SK-N-SH (cell line): ENCODE data around the gene MYH15. TPM values are rescaled to one million over a fixed set of nuclear protein-coding genes. Genes with fewer than 3 reads are reported as not detected.

Source experiments
- CTCF ChIA-PET: fragments of 300-600, 350-600 bp; formaldehyde crosslinking; extraction: SDS; loops from one replicate; lab custom pipeline; 2021; lab: Yijun Ruan, JAX
- POLR2A ChIA-PET: fragments of 350-600 bp; sonication (Branson Sonifier 250); formaldehyde crosslinking; extraction: SDS; loops from one replicate; lab custom pipeline; 2020; ENCODE audit warnings: antibody characterized with exemption, inconsistent platforms; lab: Yijun Ruan, JAX
- DNase-seq: peaks from one replicate; pipeline ENCODE4 v3.0.0; 2012
- H2AFZ ChIP-seq: fragments of 200-600 bp; sonication (generic); 2 replicates; pipeline ENCODE4 v1.8.1; 2016; ENCODE audit warnings: antibody characterized with exemption, mild to moderate bottlenecking, low read depth
- H3F3A ChIP-seq: fragments of 200-600 bp; sonication (generic); replicated peaks from 2 replicates; pipeline ENCODE3; 2016; ENCODE audit warnings: antibody characterized with exemption, mild to moderate bottlenecking; ENCODE audit not compliant: insufficient read depth
- H3K27ac ChIP-seq, 2 experiments: fragments of 200-500 bp in 1 of 2; fragments of 200-600 bp in 1 of 2; sonication (Bioruptor generic) in 1 of 2; sonication (generic), shearing (Covaris generic) in 1 of 2; 2 replicates each; pipeline versions ENCODE4 v1.5.1 to v1.6.1; 2014 to 2016; ENCODE audit warnings: low read depth in 2 of 2, inconsistent platforms in 1 of 2, low read length in 1 of 2, mild to moderate bottlenecking in 1 of 2, mixed read lengths in 1 of 2
- H3K27me3 ChIP-seq: fragments of 200-600 bp; sonication (generic), shearing (Covaris generic); 2 replicates; pipeline ENCODE4 v1.6.1; 2016; ENCODE audit warnings: mixed run types; ENCODE audit not compliant: insufficient read depth
- H3K36me3 ChIP-seq, 2 experiments: fragments of 200-500 bp in 1 of 2; fragments of 200-600 bp in 1 of 2; sonication (Bioruptor generic) in 1 of 2; sonication (generic) in 1 of 2; replicated peaks in 1 of 2; 2 replicates each; pipeline versions ENCODE3 to v1.5.1; 2014 to 2016; ENCODE audit warnings: low read length in 1 of 2, mild to moderate bottlenecking in 1 of 2; ENCODE audit not compliant: insufficient read depth in 2 of 2, control insufficient read depth in 1 of 2
- H3K4me1 ChIP-seq, 2 experiments: fragments of 200-500 bp in 1 of 2; fragments of 200-600 bp in 1 of 2; sonication (Bioruptor generic) in 1 of 2; sonication (generic), shearing (Covaris generic) in 1 of 2; 2 replicates each; pipeline versions ENCODE4 v1.5.1 to v1.6.1; 2014 to 2016; ENCODE audit warnings: low read depth in 1 of 2, low read length in 1 of 2, mixed run types in 1 of 2; ENCODE audit not compliant: insufficient read depth in 2 of 2, control insufficient read depth in 1 of 2
- H3K4me2 ChIP-seq: fragments of 200-600 bp; sonication (generic), shearing (Covaris generic); 2 replicates; pipeline ENCODE4 v1.6.1; 2017; ENCODE audit warnings: mixed run types
- H3K4me3 ChIP-seq, 2 experiments: fragments of 200-500 bp in 1 of 2; fragments of 200-600 bp in 1 of 2; sonication (Bioruptor generic) in 1 of 2; sonication (generic), shearing (Covaris generic) in 1 of 2; 2 replicates each; pipeline versions ENCODE4 v1.5.1 to v1.8.1; 2014 to 2016; ENCODE audit warnings: low read depth in 2 of 2, inconsistent platforms in 1 of 2, low read length in 1 of 2, mild to moderate bottlenecking in 1 of 2, mixed read lengths in 1 of 2, moderate library complexity in 1 of 2
- H3K79me2 ChIP-seq: fragments of 200-600 bp; sonication (generic); 2 replicates; pipeline ENCODE4 v1.8.1; 2017; ENCODE audit warnings: mild to moderate bottlenecking; ENCODE audit not compliant: insufficient read depth
- H3K9ac ChIP-seq: fragments of 200-600 bp; sonication (generic); 2 replicates; pipeline ENCODE4 v1.6.1; 2017; ENCODE audit warnings: mixed run types
- H3K9me2 ChIP-seq: fragments of 200-600 bp; sonication (generic); 2 replicates; pipeline ENCODE4 v1.6.1; 2017; ENCODE audit warnings: mixed run types
- H3K9me3 ChIP-seq: fragments of 200-600 bp; sonication (generic); 2 replicates; pipeline ENCODE4 v1.6.1; 2017; ENCODE audit warnings: mixed run types, mild to moderate bottlenecking, moderate library complexity
- H4K20me1 ChIP-seq: fragments of 200-600 bp; sonication (generic); 2 replicates; pipeline ENCODE4 v1.6.1; 2017; ENCODE audit warnings: mild to moderate bottlenecking, mixed run types; ENCODE audit not compliant: insufficient read depth
- CHD2 ChIP-seq: fragments of 150-350 bp; IDR thresholded peaks from 2 replicates; pipeline ENCODE4 v1.6.1; 2018; ENCODE audit warnings: low read length; ENCODE audit not compliant: partially characterized antibody
- CTCF ChIP-seq: fragments of 200-600 bp; sonication (generic); IDR thresholded peaks from 2 replicates; pipeline ENCODE4 v1.6.1; 2017; ENCODE audit warnings: antibody characterized with exemption, mild to moderate bottlenecking, moderate library complexity
- ELF1 ChIP-seq: IDR thresholded peaks from 2 replicates; pipeline ENCODE4 v1.4.0; 2012
- EP300 ChIP-seq, 2 experiments: IDR thresholded peaks; 2 replicates each; pipeline versions ENCODE4 v1.4.0 to v1.6.1; 2012; ENCODE audit warnings: borderline replicate concordance in 1 of 2, low read depth in 1 of 2, low read length in 1 of 2
- GABPA ChIP-seq: IDR thresholded peaks from 2 replicates; pipeline ENCODE4 v1.4.0; 2012; ENCODE audit warnings: low read depth, mild to moderate bottlenecking
- GATA2 ChIP-seq: sonication (generic); formaldehyde crosslinking; IDR thresholded peaks from 2 replicates; pipeline ENCODE4 v1.5.0; 2020; ENCODE audit warnings: mild to moderate bottlenecking, missing genetic modification reagents
- JUND ChIP-seq: IDR thresholded peaks from 2 replicates; pipeline ENCODE4 v1.4.0; 2012
- MXI1 ChIP-seq: IDR thresholded peaks from 2 replicates; pipeline ENCODE4 v1.6.1; 2012; ENCODE audit warnings: mild to moderate bottlenecking, low read depth, low read length, improper control_type of control experiment
- NRF1 ChIP-seq: IDR thresholded peaks from 2 replicates; pipeline ENCODE4 v1.6.1; 2012; ENCODE audit warnings: low read depth, mild to moderate bottlenecking, low read length
- RCOR1 ChIP-seq: fragments of 150-350 bp; IDR thresholded peaks from 2 replicates; pipeline ENCODE4 v1.6.1; 2017; ENCODE audit warnings: antibody characterized with exemption, low read length
- SIN3A ChIP-seq: IDR thresholded peaks from 2 replicates; pipeline ENCODE4 v1.6.1; 2012; ENCODE audit warnings: low read depth, mild to moderate bottlenecking, low read length, moderate library complexity, borderline replicate concordance
- YY1 ChIP-seq: IDR thresholded peaks from 2 replicates; pipeline ENCODE4 v1.4.0; 2012; ENCODE audit warnings: low read depth, mild to moderate bottlenecking
- WGBS: methylation state at CpG from one replicate; pipeline ENCODE4 v1.1.6; 2017; ENCODE audit warnings: low lambda C conversion rate; 5-methylcytosine and 5-hydroxymethylcytosine counted together
- polyA plus RNA-seq, 3 experiments: library from polyadenylated mRNA; depleted of rRNA; stranded (reverse); fragments of >200 nt; gene quantifications; 2 replicates each; pipeline ENCODE4 v1.2.3, GENCODE V29; 2012
- TF ChIP-seq, protein P1 (sequence below): IDR thresholded peaks from 2 replicates; pipeline ENCODE4 v1.4.0; 2012; ENCODE audit warnings: low read depth, borderline replicate concordance
- TF ChIP-seq, protein P2 (sequence below): fragments of 150-350 bp; IDR thresholded peaks from 2 replicates; pipeline ENCODE4 v1.6.1; 2016; ENCODE audit warnings: mild to moderate bottlenecking, low read depth, low read length
- TF ChIP-seq, protein P3 (sequence below): fragments of 150-350 bp; IDR thresholded peaks from 2 replicates; pipeline ENCODE4 v1.6.1; 2017; ENCODE audit warnings: antibody characterized with exemption, low read length, low read depth, borderline replicate concordance

Gene MYH15
- polyA plus RNA-seq, 1 of the 3 experiments (the other 2 are of a cell fraction): 2.1 TPM

DNA sequence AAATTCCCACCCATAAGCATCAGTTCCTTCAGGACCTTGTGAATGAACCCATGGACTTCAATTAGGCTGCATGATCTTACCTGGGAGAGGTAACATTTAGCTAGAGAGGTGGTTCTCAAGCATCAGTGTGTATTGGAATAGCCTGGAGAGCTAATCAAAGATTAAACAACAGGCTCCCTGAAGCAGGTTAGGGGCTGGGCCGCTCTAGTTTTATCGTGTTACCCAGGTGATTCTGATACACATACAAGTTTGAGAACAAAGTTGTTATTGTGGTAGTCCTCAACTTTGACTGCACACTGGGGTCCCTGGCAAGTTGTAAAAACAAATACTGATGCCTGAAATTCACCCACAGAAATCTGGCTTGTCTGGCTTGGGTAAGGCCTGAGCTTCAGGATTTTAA lies 31.2 kb downstream of the MYH15 start:
- CTCF ChIA-PET: interaction anchor here (0.7 to 2.6 kb wide), 11 partner anchors 8 to 1043 kb away, joined by 3 to 42 read pairs (median 10); no protein-coding TSS in a partner anchor
- H3K9ac ChIP-seq: no peak overlapping the region
- no peak overlapping the region for H3K4me2 ChIP-seq
- POLR2A ChIA-PET: no interaction called here
- no peak overlapping the region for H3K27ac ChIP-seq
- no peaks in the 10 kb centered on the region for H3K9me3 ChIP-seq
- H4K20me1 ChIP-seq: no peaks in the 10 kb centered on the region
- peaks cover 5% of the 10 kb centered on the region for H3F3A ChIP-seq
- no peaks in the 10 kb centered on the region for H3K27me3 ChIP-seq
- no peaks in the 10 kb centered on the region for H3K9me2 ChIP-seq
- no peak for DNase-seq
- TF ChIP-seq, protein P1, sequence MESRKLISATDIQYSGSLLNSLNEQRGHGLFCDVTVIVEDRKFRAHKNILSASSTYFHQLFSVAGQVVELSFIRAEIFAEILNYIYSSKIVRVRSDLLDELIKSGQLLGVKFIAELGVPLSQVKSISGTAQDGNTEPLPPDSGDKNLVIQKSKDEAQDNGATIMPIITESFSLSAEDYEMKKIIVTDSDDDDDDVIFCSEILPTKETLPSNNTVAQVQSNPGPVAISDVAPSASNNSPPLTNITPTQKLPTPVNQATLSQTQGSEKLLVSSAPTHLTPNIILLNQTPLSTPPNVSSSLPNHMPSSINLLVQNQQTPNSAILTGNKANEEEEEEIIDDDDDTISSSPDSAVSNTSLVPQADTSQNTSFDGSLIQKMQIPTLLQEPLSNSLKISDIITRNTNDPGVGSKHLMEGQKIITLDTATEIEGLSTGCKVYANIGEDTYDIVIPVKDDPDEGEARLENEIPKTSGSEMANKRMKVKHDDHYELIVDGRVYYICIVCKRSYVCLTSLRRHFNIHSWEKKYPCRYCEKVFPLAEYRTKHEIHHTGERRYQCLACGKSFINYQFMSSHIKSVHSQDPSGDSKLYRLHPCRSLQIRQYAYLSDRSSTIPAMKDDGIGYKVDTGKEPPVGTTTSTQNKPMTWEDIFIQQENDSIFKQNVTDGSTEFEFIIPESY: no peak
- TF ChIP-seq MXI1 (no peak), RCOR1 (no peak), SIN3A (no peak), NRF1 (no peak), CHD2 (no peak), GABPA (no peak), EP300 (IDR thresholded peaks at IDR 0.05; ENCODE audit: borderline replicate concordance in 1 of 2, low read depth in 1 of 2, low read length in 1 of 2) (no peak), JUND (no peak), GATA2 (no peak), ELF1 (no peak), CTCF (no peak), YY1 (no peak)
- TF ChIP-seq, protein P2, sequence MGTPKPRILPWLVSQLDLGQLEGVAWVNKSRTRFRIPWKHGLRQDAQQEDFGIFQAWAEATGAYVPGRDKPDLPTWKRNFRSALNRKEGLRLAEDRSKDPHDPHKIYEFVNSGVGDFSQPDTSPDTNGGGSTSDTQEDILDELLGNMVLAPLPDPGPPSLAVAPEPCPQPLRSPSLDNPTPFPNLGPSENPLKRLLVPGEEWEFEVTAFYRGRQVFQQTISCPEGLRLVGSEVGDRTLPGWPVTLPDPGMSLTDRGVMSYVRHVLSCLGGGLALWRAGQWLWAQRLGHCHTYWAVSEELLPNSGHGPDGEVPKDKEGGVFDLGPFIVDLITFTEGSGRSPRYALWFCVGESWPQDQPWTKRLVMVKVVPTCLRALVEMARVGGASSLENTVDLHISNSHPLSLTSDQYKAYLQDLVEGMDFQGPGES: no peak
- TF ChIP-seq, protein P3, sequence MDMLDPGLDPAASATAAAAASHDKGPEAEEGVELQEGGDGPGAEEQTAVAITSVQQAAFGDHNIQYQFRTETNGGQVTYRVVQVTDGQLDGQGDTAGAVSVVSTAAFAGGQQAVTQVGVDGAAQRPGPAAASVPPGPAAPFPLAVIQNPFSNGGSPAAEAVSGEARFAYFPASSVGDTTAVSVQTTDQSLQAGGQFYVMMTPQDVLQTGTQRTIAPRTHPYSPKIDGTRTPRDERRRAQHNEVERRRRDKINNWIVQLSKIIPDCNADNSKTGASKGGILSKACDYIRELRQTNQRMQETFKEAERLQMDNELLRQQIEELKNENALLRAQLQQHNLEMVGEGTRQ: no peak
- no peaks in the 10 kb centered on the region for H3K79me2 ChIP-seq
- no peaks in the 10 kb centered on the region; a peak in 2 of 4 replicates for H3K4me1 ChIP-seq
- WGBS: 50% methylated on average over 2 of the region's 2 CpGs
- no peak overlapping the region for H2AFZ ChIP-seq
- H3K36me3 ChIP-seq: no peaks in the 10 kb centered on the region
- no peak overlapping the region for H3K4me3 ChIP-seq
